DOHH2 (cell line): ENCODE data around the gene CLEC4E.

Experiments
- EZH2phosphoT487 ChIP-seq: fragments of 200-600 bp; sonication (generic); IDR thresholded peaks from 2 replicates; pipeline ENCODE4 v1.6.1; 2017; ENCODE audit warnings: borderline replicate concordance, mild to moderate bottlenecking, antibody characterized with exemption, low read length, moderate library complexity, mixed read lengths
- TF ChIP-seq, protein P1 (sequence below): fragments of 200-600 bp; sonication (generic); IDR thresholded peaks from one replicate; pipeline ENCODE4 v1.5.1; 2014; ENCODE audit warnings: antibody characterized with exemption, mild to moderate bottlenecking, low read depth, low read length; ENCODE audit not compliant: poor library complexity, severe bottlenecking

DNA sequence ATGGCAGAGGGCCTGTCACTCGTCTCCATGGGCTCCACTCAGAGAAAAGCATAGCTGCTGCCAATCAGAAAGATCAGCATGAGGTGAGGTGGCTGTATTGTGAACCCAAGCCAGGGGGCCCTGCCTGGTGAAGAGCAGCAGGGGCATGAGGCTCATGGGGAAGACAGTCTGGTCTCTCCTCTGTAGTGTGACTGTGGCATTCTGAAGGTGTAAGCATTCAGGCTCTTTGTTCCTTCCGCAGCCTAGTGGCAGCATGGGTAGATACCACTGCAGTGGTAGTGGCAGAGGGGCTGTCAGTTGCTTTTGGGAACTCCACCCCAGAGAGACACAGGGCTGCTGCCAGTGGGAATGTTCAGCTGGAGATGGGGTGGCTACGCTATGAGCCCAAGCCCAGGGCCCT is 32.5 kb downstream of the CLEC4E start:
- TF ChIP-seq, protein P1, sequence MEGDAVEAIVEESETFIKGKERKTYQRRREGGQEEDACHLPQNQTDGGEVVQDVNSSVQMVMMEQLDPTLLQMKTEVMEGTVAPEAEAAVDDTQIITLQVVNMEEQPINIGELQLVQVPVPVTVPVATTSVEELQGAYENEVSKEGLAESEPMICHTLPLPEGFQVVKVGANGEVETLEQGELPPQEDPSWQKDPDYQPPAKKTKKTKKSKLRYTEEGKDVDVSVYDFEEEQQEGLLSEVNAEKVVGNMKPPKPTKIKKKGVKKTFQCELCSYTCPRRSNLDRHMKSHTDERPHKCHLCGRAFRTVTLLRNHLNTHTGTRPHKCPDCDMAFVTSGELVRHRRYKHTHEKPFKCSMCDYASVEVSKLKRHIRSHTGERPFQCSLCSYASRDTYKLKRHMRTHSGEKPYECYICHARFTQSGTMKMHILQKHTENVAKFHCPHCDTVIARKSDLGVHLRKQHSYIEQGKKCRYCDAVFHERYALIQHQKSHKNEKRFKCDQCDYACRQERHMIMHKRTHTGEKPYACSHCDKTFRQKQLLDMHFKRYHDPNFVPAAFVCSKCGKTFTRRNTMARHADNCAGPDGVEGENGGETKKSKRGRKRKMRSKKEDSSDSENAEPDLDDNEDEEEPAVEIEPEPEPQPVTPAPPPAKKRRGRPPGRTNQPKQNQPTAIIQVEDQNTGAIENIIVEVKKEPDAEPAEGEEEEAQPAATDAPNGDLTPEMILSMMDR: no peak
- TF ChIP-seq EZH2phosphoT487: no peak
